Erythroblast (primary cell): ENCODE results near the gene BTBD19.

ENCODE experiments used
- GATA1 ChIP-seq: IDR thresholded peaks from 2 replicates; pipeline ENCODE4 v1.6.1; 2011; ENCODE audit warnings: low read depth, mild to moderate bottlenecking, control low read depth, low read length, moderate library complexity
- POLR2A ChIP-seq: IDR thresholded peaks from 2 replicates; pipeline ENCODE4 v1.6.1; 2011; ENCODE audit warnings: mild to moderate bottlenecking, low read length

GRCh38 chr1:44807364-44808062, 810 bp upstream of the BTBD19 start:
- peak; percentile 76 for TF ChIP-seq POLR2A
- TF ChIP-seq GATA1: no peak
